OCI-LY3 (cell line): ENCODE results near the gene NELL2.

Experiments used
- EZH2phosphoT487 ChIP-seq: fragments of 200-600 bp; shearing (Covaris generic); IDR thresholded peaks from 2 replicates; pipeline ENCODE4 v1.6.1; 2018; ENCODE audit warnings: antibody characterized with exemption, mixed run types, low read depth
- TF ChIP-seq, protein P1 (sequence below): fragments of 200-600, 300-600 bp; sonication (generic); IDR thresholded peaks from 2 replicates; pipeline ENCODE4 v1.5.1; 2014; ENCODE audit warnings: antibody characterized with exemption, low read length, low read depth

DNA sequence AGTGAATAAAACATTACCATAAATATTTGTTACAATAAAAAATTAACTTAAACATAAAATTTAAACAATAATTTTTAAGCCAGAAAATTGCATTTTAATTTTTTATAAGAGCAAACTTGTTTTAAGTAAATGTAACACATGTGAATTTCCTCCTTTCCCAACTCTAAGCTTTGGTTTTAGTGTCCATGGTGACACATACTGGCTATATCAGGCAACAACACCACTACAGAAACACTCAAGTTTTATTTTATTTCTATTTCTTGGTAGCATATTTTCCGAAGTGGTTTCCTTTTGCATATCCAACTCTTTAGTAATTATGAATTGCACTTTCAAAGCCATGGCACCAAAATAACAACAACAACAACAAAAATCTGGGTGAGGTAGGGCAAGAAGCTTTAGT lies 2.2 kb downstream of the NELL2 start:
- TF ChIP-seq, protein P1, sequence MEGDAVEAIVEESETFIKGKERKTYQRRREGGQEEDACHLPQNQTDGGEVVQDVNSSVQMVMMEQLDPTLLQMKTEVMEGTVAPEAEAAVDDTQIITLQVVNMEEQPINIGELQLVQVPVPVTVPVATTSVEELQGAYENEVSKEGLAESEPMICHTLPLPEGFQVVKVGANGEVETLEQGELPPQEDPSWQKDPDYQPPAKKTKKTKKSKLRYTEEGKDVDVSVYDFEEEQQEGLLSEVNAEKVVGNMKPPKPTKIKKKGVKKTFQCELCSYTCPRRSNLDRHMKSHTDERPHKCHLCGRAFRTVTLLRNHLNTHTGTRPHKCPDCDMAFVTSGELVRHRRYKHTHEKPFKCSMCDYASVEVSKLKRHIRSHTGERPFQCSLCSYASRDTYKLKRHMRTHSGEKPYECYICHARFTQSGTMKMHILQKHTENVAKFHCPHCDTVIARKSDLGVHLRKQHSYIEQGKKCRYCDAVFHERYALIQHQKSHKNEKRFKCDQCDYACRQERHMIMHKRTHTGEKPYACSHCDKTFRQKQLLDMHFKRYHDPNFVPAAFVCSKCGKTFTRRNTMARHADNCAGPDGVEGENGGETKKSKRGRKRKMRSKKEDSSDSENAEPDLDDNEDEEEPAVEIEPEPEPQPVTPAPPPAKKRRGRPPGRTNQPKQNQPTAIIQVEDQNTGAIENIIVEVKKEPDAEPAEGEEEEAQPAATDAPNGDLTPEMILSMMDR = peak; percentile 27
- TF ChIP-seq EZH2phosphoT487 = no peak
